Measurements from ENCODE around the gene RNF217.

RNF217 gene

DNA sequence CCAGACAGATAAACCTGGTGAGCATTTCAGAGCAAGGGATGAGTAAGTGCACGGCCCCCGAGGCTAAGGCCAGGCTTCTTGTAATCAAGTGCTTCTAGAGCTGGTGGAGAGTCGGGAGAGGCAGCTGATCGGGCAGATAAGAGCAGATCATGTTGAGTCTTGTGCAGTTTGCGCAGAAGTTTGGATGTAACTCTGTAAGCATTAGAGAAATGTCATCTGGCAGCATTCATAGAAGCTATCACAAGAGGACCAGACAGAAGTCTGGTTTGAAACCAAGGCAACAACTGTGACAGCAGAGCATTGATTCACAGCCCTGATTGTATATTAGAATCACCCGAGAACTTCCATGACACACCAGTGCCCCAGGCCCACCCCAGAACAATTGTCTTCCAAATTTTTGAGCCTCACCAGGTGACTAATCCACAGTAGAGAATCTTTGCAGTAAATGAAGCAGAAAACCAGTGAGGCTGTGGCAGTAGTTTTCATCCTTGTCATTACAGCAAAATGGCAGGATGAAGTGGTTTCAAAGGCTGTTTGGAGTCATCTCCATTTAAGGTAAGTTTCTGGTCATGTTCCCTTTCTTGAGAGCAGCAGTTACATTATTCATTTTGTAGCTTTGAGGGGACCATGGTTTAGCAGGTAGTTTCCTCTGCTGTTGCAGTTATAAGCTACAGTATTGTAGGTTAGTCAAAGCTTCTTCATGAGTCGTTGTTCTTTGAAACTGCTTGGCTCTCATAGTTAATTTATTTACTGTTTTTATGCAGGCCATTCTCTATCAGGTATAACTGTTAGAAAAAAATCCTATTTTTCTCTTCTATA lies 84.1 kb downstream of the RNF217 start:
- ATAC-seq: no peak
- no peak for TF ChIP-seq OSR1 (CRISPR knock-in tag; IDR thresholded peaks at IDR 0.05)
- TF ChIP-seq ZNF565 (CRISPR knock-in tag; conservative IDR thresholded peaks at IDR 0.05; ENCODE audit: low read depth): no peak
- no peak for TF ChIP-seq BACH2 (CRISPR knock-in tag; IDR thresholded peaks at IDR 0.05; ENCODE audit: borderline replicate concordance)
- TF ChIP-seq, protein P1, sequence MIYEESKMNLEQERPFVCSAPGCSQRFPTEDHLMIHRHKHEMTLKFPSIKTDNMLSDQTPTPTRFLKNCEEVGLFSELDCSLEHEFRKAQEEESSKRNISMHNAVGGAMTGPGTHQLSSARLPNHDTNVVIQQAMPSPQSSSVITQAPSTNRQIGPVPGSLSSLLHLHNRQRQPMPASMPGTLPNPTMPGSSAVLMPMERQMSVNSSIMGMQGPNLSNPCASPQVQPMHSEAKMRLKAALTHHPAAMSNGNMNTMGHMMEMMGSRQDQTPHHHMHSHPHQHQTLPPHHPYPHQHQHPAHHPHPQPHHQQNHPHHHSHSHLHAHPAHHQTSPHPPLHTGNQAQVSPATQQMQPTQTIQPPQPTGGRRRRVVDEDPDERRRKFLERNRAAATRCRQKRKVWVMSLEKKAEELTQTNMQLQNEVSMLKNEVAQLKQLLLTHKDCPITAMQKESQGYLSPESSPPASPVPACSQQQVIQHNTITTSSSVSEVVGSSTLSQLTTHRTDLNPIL (CRISPR knock-in tag; IDR thresholded peaks at IDR 0.05; ENCODE audit: low read depth): no peak
- TF ChIP-seq, protein P2, sequence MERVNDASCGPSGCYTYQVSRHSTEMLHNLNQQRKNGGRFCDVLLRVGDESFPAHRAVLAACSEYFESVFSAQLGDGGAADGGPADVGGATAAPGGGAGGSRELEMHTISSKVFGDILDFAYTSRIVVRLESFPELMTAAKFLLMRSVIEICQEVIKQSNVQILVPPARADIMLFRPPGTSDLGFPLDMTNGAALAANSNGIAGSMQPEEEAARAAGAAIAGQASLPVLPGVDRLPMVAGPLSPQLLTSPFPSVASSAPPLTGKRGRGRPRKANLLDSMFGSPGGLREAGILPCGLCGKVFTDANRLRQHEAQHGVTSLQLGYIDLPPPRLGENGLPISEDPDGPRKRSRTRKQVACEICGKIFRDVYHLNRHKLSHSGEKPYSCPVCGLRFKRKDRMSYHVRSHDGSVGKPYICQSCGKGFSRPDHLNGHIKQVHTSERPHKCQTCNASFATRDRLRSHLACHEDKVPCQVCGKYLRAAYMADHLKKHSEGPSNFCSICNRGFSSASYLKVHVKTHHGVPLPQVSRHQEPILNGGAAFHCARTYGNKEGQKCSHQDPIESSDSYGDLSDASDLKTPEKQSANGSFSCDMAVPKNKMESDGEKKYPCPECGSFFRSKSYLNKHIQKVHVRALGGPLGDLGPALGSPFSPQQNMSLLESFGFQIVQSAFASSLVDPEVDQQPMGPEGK (CRISPR knock-in tag; IDR thresholded peaks at IDR 0.05; ENCODE audit: borderline replicate concordance): no peak
- TF ChIP-seq CSDC2 (CRISPR knock-in tag; IDR thresholded peaks at IDR 0.05): no peak

DNA sequence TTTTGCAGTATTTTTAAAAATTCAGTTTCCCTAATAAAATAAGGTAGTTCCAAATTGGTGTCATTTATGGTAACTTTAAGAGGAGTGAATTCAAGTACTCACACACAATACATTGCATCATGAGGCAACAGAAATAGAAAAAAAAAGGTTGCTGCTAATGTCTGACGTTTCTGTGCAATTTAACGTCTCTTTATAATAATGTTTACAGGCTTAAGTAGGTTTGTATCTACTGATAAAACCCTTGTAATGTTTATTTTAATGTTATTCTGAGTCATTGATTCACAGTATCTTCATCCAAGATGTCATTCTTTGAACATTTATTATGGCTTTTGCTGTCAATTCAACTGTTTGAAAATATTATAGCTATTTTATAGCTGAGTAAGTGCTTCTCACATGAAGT lies 86.0 kb downstream of the RNF217 start:
- no peak for ATAC-seq
- TF ChIP-seq ZC3H10 (CRISPR knock-in tag; IDR thresholded peaks at IDR 0.05) (no peak), ZFP30 (CRISPR knock-in tag; IDR thresholded peaks at IDR 0.05) (no peak), ZFP3 (CRISPR knock-in tag; IDR thresholded peaks at IDR 0.05) (no peak), ARNTL (CRISPR knock-in tag; IDR thresholded peaks at IDR 0.05; ENCODE audit: borderline replicate concordance, low read depth) (no peak), SNAI2 (CRISPR knock-in tag; IDR thresholded peaks at IDR 0.05) (no peak), RARB (CRISPR knock-in tag; IDR thresholded peaks at IDR 0.05) (no peak), ISL1 (CRISPR knock-in tag; IDR thresholded peaks at IDR 0.05) (no peak), OSR1 (CRISPR knock-in tag; IDR thresholded peaks at IDR 0.05) (no peak), BACH2 (CRISPR knock-in tag; IDR thresholded peaks at IDR 0.05; ENCODE audit: borderline replicate concordance) (no peak), ZNF70 (CRISPR knock-in tag; IDR thresholded peaks at IDR 0.05) (no peak), TOX (CRISPR knock-in tag; IDR thresholded peaks at IDR 0.05; ENCODE audit: borderline replicate concordance) (no peak), ESRRG (CRISPR knock-in tag; IDR thresholded peaks at IDR 0.05) (no peak), TCF4 (CRISPR knock-in tag; IDR thresholded peaks at IDR 0.05; ENCODE audit: borderline replicate concordance) (no peak), ZNF8 (CRISPR knock-in tag; IDR thresholded peaks at IDR 0.05) (no peak), CSDC2 (CRISPR knock-in tag; IDR thresholded peaks at IDR 0.05) (no peak), PPARA (CRISPR knock-in tag; IDR thresholded peaks at IDR 0.05; ENCODE audit: borderline replicate concordance) (no peak), GLIS3 (CRISPR knock-in tag; IDR thresholded peaks at IDR 0.05) (no peak)
- TF ChIP-seq, protein P1 (CRISPR knock-in tag; IDR thresholded peaks at IDR 0.05; ENCODE audit: low read depth): no peak
- TF ChIP-seq, protein P3, sequence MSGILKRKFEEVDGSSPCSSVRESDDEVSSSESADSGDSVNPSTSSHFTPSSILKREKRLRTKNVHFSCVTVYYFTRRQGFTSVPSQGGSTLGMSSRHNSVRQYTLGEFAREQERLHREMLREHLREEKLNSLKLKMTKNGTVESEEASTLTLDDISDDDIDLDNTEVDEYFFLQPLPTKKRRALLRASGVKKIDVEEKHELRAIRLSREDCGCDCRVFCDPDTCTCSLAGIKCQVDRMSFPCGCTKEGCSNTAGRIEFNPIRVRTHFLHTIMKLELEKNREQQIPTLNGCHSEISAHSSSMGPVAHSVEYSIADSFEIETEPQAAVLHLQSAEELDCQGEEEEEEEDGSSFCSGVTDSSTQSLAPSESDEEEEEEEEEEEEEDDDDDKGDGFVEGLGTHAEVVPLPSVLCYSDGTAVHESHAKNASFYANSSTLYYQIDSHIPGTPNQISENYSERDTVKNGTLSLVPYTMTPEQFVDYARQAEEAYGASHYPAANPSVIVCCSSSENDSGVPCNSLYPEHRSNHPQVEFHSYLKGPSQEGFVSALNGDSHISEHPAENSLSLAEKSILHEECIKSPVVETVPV (CRISPR knock-in tag; IDR thresholded peaks at IDR 0.05): no peak
- TF ChIP-seq, protein P2 (CRISPR knock-in tag; IDR thresholded peaks at IDR 0.05; ENCODE audit: borderline replicate concordance): no peak

DNA sequence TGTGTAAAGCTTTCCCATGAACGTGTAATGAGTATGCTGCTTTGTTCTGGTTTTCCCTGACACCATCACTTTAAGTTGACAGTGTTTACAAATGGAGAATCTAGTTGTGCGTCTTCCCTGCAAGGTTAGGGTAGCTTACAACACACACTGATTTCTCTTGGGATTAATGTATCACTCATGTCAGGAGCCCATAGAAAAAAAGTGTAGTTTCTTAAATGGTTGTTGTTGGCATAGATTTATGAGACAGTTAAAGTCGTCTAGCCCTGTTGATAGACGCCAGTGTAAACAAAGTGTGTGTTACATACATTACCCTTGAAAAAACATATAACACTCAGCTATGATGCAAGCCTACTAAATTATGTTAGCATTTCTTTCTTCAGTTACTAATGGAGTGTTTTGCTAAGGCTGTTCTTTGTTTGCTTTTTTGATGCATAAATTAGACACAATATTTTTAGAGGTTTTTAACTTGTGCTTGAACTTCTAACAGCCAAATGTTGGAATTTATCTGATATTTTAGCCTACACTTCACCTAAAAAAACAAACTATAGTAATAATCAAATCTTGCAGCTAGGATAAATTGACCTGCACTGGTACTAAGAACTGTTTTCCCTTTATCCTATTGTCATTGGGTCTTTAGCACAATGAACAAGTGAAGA lies 88.6 kb downstream of the RNF217 start:
- ATAC-seq: no peak
- no peak for TF ChIP-seq RARB (CRISPR knock-in tag; IDR thresholded peaks at IDR 0.05)
- TF ChIP-seq, protein P1 (CRISPR knock-in tag; IDR thresholded peaks at IDR 0.05; ENCODE audit: low read depth): no peak
- no peak for TF ChIP-seq ESRRG (CRISPR knock-in tag; IDR thresholded peaks at IDR 0.05)
- no peak for TF ChIP-seq ZFP3 (CRISPR knock-in tag; IDR thresholded peaks at IDR 0.05)
- TF ChIP-seq, protein P3 (CRISPR knock-in tag; IDR thresholded peaks at IDR 0.05): no peak
- TF ChIP-seq, protein P4, sequence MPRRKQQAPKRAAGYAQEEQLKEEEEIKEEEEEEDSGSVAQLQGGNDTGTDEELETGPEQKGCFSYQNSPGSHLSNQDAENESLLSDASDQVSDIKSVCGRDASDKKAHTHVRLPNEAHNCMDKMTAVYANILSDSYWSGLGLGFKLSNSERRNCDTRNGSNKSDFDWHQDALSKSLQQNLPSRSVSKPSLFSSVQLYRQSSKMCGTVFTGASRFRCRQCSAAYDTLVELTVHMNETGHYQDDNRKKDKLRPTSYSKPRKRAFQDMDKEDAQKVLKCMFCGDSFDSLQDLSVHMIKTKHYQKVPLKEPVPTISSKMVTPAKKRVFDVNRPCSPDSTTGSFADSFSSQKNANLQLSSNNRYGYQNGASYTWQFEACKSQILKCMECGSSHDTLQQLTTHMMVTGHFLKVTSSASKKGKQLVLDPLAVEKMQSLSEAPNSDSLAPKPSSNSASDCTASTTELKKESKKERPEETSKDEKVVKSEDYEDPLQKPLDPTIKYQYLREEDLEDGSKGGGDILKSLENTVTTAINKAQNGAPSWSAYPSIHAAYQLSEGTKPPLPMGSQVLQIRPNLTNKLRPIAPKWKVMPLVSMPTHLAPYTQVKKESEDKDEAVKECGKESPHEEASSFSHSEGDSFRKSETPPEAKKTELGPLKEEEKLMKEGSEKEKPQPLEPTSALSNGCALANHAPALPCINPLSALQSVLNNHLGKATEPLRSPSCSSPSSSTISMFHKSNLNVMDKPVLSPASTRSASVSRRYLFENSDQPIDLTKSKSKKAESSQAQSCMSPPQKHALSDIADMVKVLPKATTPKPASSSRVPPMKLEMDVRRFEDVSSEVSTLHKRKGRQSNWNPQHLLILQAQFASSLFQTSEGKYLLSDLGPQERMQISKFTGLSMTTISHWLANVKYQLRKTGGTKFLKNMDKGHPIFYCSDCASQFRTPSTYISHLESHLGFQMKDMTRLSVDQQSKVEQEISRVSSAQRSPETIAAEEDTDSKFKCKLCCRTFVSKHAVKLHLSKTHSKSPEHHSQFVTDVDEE (CRISPR knock-in tag; IDR thresholded peaks at IDR 0.05): no peak
- TF ChIP-seq GLIS3 (CRISPR knock-in tag; IDR thresholded peaks at IDR 0.05): no peak
- TF ChIP-seq ARNTL (CRISPR knock-in tag; IDR thresholded peaks at IDR 0.05; ENCODE audit: borderline replicate concordance, low read depth): no peak
- no peak for TF ChIP-seq TCF4 (CRISPR knock-in tag; IDR thresholded peaks at IDR 0.05; ENCODE audit: borderline replicate concordance)

Data from SK-N-SH treated with all-trans-retinoic acid at 6 μM for 48 hours (cell line).